HG03469 (cell line): Measurements from ENCODE around the gene RNF157.
"Not testable (repeated sequence)": the region's sequence is repeated elsewhere in the genome, so short reads cannot be mapped to it uniquely, and the experiment has no call there.

Experiments used
- ATAC-seq: cut with Tn5 transposase; IDR thresholded peaks from one replicate; pipeline ENCODE4 v1.9.1; 2021; ENCODE audit warnings: mild to moderate bottlenecking, moderate library complexity, moderate number of reproducible peaks; ENCODE audit not compliant: unreplicated experiment

Gene RNF157

DNA sequence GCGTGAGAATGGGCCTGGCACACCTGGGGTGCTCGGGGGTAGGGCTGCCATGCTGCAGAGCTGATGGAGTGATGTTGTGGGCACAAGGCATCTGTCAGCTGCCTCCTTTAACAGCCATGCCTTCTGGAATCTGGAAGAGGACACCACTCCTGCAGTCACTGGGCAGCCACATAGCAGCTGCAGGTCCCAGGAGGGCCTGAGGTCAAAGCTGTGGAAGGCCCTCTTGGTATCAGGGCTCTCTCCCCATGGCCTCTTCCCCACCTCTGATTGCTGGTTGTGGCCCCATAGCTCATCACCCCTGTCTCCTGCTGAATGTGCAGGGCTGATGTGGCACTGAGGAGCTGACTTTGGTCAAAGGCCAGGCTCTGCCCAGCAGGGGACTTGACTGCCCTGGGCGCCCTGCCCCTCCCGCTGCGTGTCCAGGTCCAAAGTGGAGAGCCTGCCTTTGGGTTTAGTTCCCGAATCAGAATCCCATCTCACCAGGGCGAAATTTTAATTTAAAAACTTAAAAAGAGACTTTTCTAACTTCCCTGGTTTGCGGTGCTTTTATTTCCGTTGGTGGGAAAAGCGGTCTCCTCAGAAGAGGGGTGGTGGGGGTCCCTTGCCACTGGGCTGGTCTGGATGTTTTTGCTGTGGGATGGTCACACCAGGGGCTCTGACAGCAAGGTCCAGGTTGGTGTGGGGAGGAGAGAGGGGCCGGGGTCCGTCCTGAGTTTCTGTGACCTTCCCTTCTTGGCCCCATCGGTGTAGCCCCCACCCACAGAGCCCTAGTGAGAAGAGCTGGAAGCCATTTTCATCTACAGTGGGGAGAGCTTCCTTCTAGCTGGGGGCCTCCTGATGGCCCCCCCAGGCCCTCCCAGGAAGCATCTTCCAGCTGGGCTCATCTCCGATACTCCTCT, 30.7 kb upstream of the RNF157 start:
- no peak for ATAC-seq

DNA sequence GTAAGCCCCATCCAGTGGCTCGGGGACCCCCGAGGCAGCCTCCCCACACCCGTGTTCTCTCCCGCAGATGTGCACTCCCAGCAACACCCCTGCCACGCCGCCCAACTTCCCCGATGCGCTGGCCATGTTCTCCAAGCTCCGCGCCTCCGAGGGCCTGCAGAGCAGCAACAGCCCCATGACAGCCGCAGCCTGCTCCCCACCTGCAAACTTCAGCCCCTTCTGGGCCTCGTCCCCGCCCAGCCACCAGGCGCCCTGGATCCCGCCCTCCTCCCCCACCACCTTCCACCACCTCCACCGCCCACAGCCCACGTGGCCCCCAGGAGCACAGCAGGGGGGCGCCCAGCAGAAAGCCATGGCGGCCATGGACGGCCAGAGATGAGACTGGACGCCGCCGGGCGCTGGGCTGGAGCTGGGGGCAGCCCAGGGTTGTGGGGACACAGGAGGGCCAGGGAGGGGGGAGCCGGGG, 29.9 kb upstream of the RNF157 start:
- no peak for ATAC-seq

DNA sequence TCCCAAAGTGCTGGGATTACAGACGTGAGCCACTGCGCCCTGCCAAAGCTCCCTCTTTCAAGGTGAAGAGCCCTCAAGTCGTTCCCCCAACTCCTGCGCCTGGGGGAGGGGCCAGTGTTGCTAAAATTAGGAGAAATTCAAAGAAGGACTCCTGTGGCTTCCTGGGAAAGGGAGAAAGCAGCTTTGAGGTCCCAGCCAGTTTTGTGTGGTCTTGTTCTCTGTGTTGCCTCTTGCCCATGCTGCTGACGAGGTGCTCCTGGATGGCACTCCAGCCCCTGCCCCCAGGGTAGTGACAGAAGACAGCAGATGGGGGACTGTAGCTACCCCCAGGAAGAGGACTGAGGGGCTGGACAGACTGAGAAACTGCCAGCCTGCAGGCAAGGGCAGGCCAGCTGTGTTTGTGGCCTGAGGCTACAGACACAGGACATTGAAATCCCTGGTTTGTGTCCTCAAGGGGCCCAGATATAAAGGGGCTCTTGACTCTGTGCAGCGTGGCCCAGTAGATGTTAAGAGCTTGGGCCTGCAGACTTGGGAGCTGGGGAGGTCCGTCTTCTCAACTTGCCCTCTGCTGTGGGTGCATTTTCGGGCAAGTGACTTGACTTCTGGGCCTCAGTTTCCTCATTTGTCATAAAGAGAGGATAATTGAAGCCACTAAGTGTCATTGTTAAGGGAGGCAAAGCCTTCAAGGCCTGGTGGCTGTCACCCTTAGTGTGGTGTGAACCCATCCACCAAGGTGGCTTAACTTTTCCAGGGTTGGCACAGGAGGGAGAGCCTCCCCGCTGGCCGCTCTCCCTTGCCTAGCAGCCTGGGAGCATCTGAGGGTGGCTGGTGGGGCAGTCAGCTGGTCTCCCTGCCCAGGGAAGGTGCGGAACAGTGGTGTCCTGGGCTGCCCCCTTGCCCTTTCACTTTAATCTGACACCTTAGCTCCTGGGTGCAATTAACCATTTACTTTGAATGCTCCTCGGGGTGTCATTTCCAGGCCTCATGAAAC, 29.0 kb upstream of the RNF157 start:
- ATAC-seq = no peak

DNA sequence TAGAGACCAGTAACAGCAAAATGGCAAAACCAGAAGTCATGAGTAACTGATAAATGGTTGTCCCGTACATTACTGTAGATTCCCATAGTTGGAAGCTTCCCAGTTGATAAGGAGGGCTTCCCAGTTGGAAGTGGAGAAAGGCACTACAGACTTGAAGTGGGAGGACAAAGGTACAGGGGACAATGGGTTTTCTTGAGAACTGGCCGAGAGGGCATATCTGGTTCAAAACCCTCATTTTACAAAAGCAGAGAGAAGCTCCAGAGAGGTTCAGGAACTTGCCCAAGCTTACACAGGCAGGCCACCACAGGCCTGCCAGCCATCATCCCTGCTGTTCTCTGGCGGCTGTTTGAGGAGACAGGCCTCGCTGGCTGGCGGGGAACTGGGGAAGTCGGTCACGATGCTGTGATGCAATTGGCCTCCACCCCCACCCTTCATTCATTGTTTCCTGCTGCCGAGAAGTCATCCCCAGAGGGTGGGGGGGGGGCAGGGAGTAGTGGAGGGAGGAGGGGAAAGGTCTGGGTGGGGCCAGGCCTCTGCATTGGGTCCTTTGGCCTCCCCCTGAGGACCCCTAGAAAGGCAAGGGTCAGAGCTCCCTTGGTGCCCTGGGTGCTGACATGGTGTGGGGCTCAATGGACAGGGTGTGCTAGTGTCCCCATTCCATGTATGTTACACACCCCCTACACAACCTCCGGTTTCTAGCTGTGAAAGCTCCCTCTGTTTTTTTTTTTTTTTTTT, 27.9 kb upstream of the RNF157 start:
- ATAC-seq = no peak

GRCh38 chr17:76267581-76268001, 27.3 kb upstream of the RNF157 start:
- not testable (repeated sequence) for ATAC-seq

GRCh38 chr17:76267051-76267576, 26.8 kb upstream of the RNF157 start:
- no peak for ATAC-seq

DNA sequence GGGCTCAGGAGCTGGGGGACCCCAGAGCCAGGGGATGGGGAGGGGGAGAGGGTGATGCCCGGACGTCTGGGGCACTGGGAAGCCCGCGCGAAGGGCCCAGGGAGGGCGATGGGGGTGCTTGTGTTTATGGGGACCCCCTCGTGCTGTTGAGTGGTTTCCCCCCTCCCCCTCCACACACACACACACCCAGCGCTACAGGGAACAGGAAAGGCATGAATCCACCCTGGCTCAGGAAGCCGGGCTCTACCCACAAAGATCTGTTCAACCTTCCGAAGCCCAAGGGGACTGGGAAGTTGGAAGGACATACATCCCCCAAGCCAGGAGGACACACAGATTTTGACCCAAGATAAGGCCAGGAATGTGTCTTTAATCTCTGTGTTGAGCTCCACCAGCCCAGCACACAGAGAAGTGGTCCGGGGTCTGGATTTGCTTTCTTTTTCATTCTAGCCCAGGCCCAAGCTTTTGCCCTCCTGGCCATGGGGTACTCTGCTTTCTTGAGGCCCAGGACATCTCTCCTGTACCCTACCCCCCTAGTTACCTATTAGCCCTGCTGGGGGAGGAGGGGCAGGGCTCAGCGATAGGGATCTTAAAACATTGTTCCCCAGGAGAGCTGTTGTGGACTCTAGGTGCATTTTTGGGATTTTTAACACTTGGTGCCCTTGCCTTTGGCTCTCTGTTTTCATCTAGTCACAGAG, 26.1 kb upstream of the RNF157 start:
- ATAC-seq = no peak

GRCh38 chr17:76265624-76266243, 25.4 kb upstream of the RNF157 start:
- no peak for ATAC-seq

DNA sequence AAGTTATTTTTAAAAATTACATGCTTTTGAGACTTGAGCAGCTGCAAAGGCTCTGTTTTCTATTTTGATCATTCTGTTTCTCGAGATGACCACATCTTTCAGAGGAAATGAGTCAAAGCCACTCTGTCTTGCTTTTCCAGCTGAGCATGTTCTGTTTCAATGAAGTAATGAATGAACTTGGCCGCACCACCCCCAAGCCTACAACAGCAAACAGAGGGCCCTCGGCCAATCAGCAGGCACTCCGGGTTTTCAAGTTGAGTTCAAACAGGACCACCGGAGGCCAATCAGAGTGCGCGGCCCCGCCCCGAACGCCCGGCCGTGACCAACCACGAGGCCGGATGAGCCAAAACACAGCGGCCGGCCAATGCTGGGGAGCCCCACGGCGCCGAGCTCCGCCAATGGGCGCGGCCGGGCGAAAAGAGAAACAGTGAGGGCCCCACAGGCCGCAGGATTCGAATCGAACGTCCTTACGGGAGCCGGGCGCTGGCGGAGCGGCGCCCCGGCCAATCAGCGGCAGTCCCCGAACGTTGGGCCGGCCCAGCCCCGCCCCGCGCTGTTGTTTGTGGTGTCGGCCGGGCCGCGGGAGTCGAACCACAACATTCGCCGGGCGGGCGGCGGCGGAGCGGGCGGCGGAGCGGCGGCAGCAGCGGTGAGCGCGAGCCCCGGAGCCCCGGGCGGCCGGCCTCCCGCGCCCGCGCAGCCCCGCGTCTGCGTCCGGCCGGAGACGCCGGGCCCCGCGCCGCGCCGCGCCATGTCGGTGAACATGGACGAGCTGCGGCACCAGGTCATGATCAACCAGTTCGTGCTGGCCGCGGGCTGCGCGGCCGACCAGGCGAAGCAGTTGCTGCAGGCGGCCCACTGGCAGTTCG, 24.7 kb upstream of the RNF157 start, which contains the start of gene UBALD2:
Gene UBALD2 (plus strand): TSS at position 594 of the 869 bp plus-strand sequence. CDS start 158 bp downstream, at position 752.
- peak; percentile 61 for ATAC-seq

DNA sequence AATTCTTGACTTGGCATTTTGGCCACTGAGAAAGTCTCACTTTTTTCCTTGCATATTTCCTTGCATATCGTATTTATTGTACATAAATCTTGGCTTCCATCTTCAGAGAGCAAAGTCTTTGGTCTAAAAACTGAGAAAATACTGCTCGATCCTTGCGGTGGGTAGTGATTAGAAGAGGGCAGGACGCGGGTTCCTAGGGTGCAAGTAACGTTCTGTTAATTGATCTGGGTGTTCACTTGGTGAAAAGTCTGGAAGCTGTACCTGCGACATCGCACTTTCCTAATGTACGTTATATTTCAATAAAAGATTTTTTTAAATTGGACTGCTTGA, 24.1 kb upstream of the RNF157 start:
- ATAC-seq = no peak

DNA sequence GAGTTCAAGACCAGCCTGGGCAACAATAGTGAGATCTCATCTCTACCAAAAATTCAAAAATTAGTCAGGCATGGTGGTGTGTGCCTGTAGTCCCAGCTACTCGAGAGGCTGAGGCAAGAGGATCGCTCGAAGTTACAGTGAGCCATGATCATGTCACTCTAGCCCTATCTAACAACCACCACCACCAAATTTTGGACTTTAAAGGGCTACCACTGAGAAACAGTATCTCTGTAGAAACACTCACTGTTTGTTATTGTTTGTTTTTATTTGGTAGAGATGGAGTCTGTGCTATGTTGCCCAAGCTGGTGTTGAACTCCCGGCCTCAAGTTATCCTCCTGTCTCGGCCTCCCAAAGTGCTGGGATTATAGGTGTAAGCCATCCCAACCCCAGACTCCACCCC, 23.6 kb upstream of the RNF157 start:
- ATAC-seq = no peak

DNA sequence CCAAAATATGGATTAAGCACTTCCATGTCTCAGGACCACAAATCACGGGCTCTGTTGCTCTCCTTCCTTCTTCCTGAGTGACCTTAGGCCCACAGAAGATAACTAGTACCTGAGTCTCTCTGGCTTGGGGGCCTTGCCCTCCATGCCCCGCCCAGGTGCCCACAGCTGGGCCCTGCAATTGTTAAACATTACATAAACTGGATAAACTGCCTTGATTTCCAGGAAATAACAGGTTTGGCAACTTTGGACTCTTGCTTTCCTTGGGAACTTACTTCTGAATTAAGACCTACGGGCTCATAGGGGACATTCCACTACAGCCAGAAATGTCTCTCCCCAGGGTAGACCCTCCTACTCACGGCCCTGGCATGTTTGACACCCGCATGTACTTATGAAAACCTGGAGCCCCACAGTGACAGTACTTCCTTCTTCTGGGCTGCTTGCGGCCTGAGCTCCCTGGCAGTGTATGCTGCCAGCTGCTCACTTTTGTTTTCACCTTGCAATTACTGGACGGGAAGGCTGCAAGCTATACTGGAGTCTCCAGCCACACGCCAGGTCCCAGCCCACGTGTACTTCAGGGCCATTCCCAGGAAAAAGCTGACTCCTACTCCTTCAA, 22.5 kb upstream of the RNF157 start:
- ATAC-seq = no peak

DNA sequence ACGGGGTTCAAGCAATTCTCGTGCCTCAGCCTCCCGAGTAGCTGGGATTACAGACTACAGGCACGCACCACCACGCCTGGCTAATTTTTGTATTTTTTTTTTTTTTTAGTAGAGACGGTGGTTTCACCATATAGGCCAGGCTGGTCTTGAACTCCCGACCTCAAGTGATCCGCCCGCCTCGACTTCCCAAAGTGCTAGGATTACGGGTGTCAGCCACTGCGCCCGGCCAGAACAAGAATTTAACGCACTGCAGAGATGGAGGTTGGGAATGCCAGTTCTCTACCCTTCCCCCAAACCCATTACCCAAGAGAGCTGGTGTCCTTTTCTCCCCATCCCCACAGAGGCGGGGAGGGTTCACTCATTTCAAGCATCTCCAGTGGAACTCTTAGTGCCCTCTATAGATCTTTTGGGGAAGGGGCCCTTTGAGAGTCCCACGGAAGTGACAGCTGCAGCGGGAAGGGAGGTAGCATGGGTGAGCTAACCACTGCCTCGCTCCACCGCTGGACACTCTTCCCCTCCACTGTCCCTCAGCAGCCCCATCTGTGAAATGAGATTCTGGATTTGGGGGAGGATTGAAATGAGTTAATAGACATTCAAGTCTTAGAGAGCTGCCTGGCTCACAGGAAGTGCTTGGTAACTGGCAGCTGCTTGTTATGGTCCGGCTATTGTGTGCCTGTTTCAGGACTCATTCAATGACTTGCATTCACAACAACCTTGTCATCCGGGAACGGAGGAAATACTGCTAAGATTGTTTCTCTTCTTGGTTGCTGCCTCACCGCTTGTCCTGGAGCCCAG, 21.3 kb upstream of the RNF157 start:
- ATAC-seq = no peak

DNA sequence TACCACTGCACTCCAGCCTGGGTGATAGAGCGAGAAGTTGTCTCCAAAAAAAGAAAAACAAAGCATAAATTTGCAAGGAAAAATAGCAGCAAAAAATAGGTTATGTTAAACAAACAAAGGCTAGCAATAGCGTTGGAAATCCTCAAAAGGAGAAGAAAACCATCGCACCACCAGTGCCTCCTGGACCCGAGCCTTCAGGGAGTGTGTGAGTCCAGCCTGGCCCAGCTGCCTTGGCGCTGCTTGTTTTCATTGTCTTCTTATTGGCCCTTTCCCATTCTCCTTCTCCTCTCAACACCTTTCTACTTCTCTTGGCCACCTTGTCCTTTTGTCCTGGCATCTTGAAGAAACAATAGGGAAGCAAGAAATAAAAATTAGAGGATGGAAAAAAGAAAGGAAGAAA, 20.4 kb upstream of the RNF157 start:
- no peak for ATAC-seq

- no peak for ATAC-seq
Measured at GRCh38 chr17:76260220-76260619, 19.9 kb upstream of the RNF157 start.

- not testable (repeated sequence) for ATAC-seq
Measured at GRCh38 chr17:76256430-76257050, 16.2 kb upstream of the RNF157 start.
